ENCODE data around the gene MED12L. TPM values are rescaled to one million over a fixed set of nuclear protein-coding genes. Genes with fewer than 3 reads are reported as not detected.

MED12L gene
- polyA plus RNA-seq, 1 of the 3 experiments (the other 2 are of a cell fraction), result 0.03 TPM

GRCh38 chr3:151402349-151402748 is 316.9 kb downstream of the MED12L start (continued):
- TF ChIP-seq, protein P1, sequence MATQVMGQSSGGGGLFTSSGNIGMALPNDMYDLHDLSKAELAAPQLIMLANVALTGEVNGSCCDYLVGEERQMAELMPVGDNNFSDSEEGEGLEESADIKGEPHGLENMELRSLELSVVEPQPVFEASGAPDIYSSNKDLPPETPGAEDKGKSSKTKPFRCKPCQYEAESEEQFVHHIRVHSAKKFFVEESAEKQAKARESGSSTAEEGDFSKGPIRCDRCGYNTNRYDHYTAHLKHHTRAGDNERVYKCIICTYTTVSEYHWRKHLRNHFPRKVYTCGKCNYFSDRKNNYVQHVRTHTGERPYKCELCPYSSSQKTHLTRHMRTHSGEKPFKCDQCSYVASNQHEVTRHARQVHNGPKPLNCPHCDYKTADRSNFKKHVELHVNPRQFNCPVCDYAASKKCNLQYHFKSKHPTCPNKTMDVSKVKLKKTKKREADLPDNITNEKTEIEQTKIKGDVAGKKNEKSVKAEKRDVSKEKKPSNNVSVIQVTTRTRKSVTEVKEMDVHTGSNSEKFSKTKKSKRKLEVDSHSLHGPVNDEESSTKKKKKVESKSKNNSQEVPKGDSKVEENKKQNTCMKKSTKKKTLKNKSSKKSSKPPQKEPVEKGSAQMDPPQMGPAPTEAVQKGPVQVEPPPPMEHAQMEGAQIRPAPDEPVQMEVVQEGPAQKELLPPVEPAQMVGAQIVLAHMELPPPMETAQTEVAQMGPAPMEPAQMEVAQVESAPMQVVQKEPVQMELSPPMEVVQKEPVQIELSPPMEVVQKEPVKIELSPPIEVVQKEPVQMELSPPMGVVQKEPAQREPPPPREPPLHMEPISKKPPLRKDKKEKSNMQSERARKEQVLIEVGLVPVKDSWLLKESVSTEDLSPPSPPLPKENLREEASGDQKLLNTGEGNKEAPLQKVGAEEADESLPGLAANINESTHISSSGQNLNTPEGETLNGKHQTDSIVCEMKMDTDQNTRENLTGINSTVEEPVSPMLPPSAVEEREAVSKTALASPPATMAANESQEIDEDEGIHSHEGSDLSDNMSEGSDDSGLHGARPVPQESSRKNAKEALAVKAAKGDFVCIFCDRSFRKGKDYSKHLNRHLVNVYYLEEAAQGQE (IDR thresholded peaks at IDR 0.05; ENCODE audit: low read depth, low read length), result no peak

DNA sequence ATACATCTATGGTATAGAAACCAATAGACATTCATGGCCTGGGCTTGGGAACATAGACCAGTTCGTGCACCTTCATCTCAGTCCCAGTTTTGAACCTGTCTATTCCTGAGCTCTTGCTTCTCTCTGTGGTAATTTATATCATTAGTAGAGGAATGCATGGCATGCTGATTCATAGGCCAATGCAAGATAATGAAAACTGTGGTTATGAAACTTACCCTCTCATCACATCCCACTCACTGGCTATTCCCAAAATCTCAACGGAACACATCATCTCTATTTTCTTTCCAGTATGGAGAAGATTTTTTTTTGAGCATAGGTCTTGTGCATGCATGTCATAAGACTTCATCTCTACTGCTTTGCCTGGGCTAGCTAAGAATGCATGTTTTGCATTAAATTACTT is 317.8 kb downstream of the MED12L start:
- Histone ChIP-seq H3K9me2 (no peaks in the 10 kb centered on the region), H3K79me2 (ENCODE audit: insufficient read depth) (no peaks in the 10 kb centered on the region), H3K9ac (no peak overlapping the region), H3K4me1 (ENCODE audit: control insufficient read depth in 1 of 2, insufficient read depth in 2 of 2, low read depth in 1 of 2, low read length in 1 of 2) (peaks cover 0 to 2% of the 10 kb centered on the region in 2 experiments; a peak in 2 of 4 replicates), H4K20me1 (ENCODE audit: insufficient read depth) (no peaks in the 10 kb centered on the region), H2AFZ (ENCODE audit: low read depth) (no peak overlapping the region), H3K36me3 (replicated peaks in 1 of 2; ENCODE audit: control insufficient read depth in 1 of 2, insufficient read depth in 2 of 2, low read length in 1 of 2) (no peaks in the 10 kb centered on the region), H3K27me3 (ENCODE audit: insufficient read depth) (no peaks in the 10 kb centered on the region), H3K27ac (ENCODE audit: low read depth in 2 of 2, low read length in 1 of 2) (no peak overlapping the region), H3F3A (replicated peaks; ENCODE audit: insufficient read depth) (no peaks in the 10 kb centered on the region), H3K9me3 (no peaks in the 10 kb centered on the region), H3K4me3 (ENCODE audit: low read depth in 2 of 2, low read length in 1 of 2) (no peak overlapping the region), H3K4me2 (no peak overlapping the region)
- ChIA-PET CTCF (interaction anchor here (1.2 kb wide), 1 partner anchor 29 kb away, joined by 3 read pairs; no protein-coding TSS in a partner anchor), POLR2A (no interaction called here)
- DNase-seq, result no peak
- 46% methylated on average over 2 of the region's 2 CpGs for WGBS (ENCODE audit: low lambda C conversion rate)
- TF ChIP-seq RAD21 (IDR thresholded peaks at IDR 0.05; ENCODE audit: low read length), result no peak
- no peak for TF ChIP-seq RXRA (IDR thresholded peaks at IDR 0.05; ENCODE audit: borderline replicate concordance, low read depth)
- no peak for TF ChIP-seq MXI1 (IDR thresholded peaks at IDR 0.05; ENCODE audit: low read depth, low read length)
- no peak for TF ChIP-seq IRF3 (IDR thresholded peaks at IDR 0.05; ENCODE audit: low read depth, low read length)
- TF ChIP-seq YY1 (IDR thresholded peaks at IDR 0.05; ENCODE audit: low read depth), result no peak
- no peak for TF ChIP-seq CTCF (IDR thresholded peaks at IDR 0.05)
- no peak for TF ChIP-seq USF1 (IDR thresholded peaks at IDR 0.05; ENCODE audit: borderline replicate concordance, low read depth)
- TF ChIP-seq JUND (IDR thresholded peaks at IDR 0.05), result no peak
- TF ChIP-seq CHD2 (IDR thresholded peaks at IDR 0.05; ENCODE audit: low read length, partially characterized antibody), result no peak
- TF ChIP-seq MAX (IDR thresholded peaks at IDR 0.05; ENCODE audit: low read depth), result no peak
- no peak for TF ChIP-seq POLR2AphosphoS5 (IDR thresholded peaks at IDR 0.05; ENCODE audit: low read depth, low read length)
- TF ChIP-seq RFX5 (IDR thresholded peaks at IDR 0.05; ENCODE audit: low read length), result no peak
- TF ChIP-seq, protein P1 (IDR thresholded peaks at IDR 0.05; ENCODE audit: low read depth, low read length), result no peak
- TF ChIP-seq GATA2 (CRISPR knock-in tag; IDR thresholded peaks at IDR 0.05), result no peak

All from SK-N-SH (cell line).